ENCODE results near the gene GPN1. TPM values are rescaled to one million over a fixed set of nuclear protein-coding genes. Genes with fewer than 3 reads are reported as not detected.

Gene GPN1
- total RNA-seq, 1 experiment from 2014 or later = 47.2 TPM

- in situ Hi-C loops (cut with HindIII; ENCODE audit: low pct_unique_long_range_greater_than_20kb, low sequenced_read_pairs) = no loop called here
- no peak for DNase-seq (ENCODE audit: low read depth)
These were observed 68.8 kb downstream of the GPN1 start for GRCh38 chr2:27697660-27698059.

Other genes with a start within 250 kb of the GPN1 start
- 12.3 and 19.0 TPM in 2 replicates for gene ZNF513, start 248.3 kb upstream of the GPN1 start, total RNA-seq (2014; rRNA removed; shearing (Covaris generic); ENCODE audit: low replicate concordance)
- gene PPM1G, start 219.5 kb upstream of the GPN1 start, total RNA-seq (2014; rRNA removed; shearing (Covaris generic); ENCODE audit: low replicate concordance) = 148 and 186 TPM in 2 replicates
- 146 and 150 TPM in 2 replicates for gene NRBP1, start 200.4 kb upstream of the GPN1 start, total RNA-seq (2014; rRNA removed; shearing (Covaris generic); ENCODE audit: low replicate concordance)
- not detected in 2 replicates for gene KRTCAP3, start 186.7 kb upstream of the GPN1 start, total RNA-seq (2014; rRNA removed; shearing (Covaris generic); ENCODE audit: low replicate concordance)
- 8.6 and 13.9 TPM in 2 replicates for gene IFT172, start 139.3 kb upstream of the GPN1 start, total RNA-seq (2014; rRNA removed; shearing (Covaris generic); ENCODE audit: low replicate concordance)
- gene FNDC4, start 133.8 kb upstream of the GPN1 start, total RNA-seq (2014; rRNA removed; shearing (Covaris generic); ENCODE audit: low replicate concordance) = 9.0 and 11.4 TPM in 2 replicates
- 6.0 and 8.9 TPM in 2 replicates for gene GCKR, start 132.2 kb upstream of the GPN1 start, total RNA-seq (2014; rRNA removed; shearing (Covaris generic); ENCODE audit: low replicate concordance)
- 37.6 and 69.9 TPM in 2 replicates for gene ZNF512, start 46.0 kb upstream of the GPN1 start, total RNA-seq (2014; rRNA removed; shearing (Covaris generic); ENCODE audit: low replicate concordance)
- 3.7 and 6.0 TPM in 2 replicates for gene CCDC121, start within 50 bp of the GPN1 start, total RNA-seq (2014; rRNA removed; shearing (Covaris generic); ENCODE audit: low replicate concordance)
- gene SUPT7L, start 34.6 kb downstream of the GPN1 start, total RNA-seq (2014; rRNA removed; shearing (Covaris generic); ENCODE audit: low replicate concordance) = 17.3 and 24.8 TPM in 2 replicates
- 27.6 and 37.5 TPM in 2 replicates for gene SLC4A1AP, start 34.8 kb downstream of the GPN1 start, total RNA-seq (2014; rRNA removed; shearing (Covaris generic); ENCODE audit: low replicate concordance)
- gene MRPL33, start 142.7 kb downstream of the GPN1 start, total RNA-seq (2014; rRNA removed; shearing (Covaris generic); ENCODE audit: low replicate concordance) = 288 and 289 TPM in 2 replicates